Measurements from ENCODE around the gene GNAZ.
A peak's percentile ranks its signal among the peaks of the same experiment; 100 is the strongest.

Gene GNAZ

DNA sequence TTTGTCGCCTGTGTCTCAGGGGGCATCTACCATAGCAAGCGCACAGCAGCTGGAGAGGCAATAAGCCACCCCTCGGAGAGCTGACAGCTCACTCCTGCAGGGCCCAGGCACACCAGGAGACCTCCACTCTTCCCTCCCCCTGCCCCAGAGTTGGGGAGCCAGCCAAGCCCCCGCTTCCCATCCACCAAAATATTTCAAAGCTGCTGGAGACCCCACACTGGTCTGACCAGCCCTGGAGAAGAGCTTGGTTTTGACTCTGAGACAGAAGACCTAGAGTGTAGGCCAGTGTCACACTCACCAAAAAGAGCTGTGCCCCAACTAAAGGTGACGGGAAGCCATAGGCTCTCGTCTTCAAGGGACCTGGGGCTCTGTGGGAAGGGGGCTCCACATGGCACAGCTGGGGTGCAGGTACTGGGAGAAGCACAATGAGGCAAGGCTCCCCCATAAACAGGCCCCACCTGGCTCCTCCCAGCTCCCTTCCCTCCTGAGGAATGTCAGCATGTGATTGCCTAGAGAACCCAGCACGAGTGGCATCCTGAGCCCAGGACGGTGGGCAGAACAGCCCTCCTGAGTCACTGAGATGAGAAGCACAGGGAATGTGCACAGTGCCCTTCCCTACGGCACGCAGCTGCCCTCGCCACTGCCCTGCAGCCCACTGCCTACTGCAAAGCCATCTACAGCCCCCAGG lies 5.8 kb upstream of the GNAZ start:
- DNase-seq (ENCODE audit: low spot score) = peak; percentile 52

DNA sequence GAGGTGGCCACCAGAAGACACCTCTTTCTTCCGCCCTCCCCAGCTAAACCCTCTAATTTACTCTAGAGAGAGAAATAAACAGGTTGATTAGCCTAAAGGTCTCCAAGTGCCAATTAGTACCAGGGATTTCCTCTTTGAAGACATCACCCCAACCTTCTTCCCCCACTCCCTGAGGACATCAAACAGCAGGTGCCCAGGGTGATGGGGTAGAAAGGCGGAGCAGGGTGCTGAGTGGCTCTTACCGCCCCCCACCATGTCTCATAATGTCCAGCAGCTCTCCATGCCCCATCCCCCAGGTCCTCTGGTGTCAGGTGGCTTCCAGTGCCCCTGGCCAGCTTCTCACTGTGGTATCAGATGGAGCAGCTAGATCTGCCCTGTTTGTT lies 5.3 kb upstream of the GNAZ start:
- no peak for DNase-seq (ENCODE audit: low spot score)

DNA sequence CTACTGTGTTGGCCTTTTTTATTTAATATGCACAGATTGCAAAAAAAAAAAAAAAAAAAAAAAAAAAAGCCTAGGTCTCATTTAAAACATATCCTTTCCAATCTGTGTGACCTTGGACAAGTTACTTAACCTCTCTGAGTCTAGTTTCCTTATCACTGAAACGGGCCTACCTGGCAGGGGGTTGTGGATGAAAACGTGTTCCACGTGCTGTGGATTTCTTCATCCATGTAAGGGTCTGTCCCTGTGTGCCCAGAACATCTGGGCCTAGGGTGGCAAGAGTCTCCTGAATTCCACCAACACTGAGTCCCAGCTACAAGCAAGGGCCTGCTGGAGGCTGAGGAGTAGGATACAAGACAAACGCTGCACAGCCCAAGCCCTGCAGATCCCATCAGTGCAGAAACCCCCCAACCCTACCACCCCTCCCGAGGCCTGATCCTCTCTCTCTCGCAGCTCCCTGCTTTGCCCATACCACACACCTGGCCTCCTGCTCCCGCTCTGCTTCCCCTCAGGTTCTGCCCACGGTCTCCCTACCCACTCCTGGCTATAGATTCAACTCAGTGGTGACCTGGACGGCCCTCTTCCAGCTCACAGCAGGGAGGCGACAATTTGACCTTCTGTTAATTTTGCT lies 4.7 kb upstream of the GNAZ start:
- no peak for DNase-seq (ENCODE audit: low spot score)

DNA sequence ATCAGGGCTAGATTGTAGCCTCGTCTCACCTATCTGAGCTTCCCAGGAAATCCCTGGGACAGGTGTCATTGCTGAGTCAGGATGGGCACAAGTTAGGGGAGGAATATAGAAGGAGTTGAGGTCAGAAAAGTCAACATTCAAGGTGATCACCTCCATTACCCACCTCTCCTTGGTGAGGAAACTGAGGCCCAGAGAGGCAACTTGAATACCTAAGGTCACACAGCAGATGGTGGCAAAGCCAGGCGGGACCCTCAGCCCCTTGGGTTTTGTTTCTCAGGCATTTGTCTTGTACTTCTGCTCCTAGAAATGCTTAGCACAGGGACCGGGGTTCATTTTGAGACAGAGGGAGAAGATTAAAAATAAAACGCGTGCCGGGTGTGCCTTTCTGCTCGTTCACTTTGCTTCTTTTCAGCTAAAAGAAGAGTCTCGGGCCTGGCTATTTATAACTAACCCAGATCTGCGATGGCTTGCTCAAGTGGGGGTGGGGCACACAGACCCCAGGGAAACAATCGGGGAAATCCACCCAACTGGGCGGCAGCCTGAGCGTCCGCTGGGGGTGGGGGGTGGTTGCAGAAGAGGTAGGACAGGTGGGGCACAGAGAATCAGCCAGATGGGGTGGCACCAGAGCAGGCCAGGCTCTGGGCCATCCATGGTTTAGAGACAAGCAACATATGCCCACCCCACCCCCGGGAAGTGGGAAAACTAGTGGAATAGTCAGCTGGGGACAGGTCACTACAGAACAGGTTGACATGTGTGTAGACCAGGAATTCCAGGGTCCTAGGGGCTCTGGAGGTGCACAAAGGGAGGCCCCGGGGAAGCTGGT lies 3.9 kb upstream of the GNAZ start:
- DNase-seq (ENCODE audit: low spot score) = no peak

DNA sequence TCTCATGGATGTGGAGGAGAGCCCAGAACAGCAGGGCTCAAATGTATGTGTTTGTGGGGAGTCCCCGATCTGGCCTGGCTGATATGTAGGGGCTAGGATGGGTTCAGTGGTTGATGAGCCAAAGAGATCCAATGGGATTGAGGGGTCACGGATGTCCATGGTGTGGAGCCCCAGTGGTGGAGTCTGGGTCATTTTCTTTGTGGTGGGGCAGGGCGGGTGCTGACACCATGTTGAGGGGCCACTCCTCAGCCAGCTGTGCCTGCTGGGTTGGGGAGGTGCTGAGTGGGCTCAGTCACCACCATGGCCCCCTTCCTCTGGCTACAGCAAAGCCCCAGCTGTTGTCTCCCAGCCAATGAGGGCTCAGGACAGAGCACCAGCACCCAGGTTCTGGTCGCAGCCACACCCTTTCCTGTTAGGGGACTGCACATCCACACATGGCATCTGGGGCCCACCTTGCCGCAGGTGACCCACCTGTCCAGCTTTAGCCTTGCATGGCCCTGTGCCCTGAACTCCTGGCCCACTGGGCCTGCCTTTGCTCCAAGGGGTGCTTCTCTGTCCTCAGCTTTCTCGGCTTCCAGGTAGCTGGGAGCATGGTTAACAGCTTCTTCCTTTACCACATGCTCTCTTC lies 3.2 kb upstream of the GNAZ start:
- no peak for DNase-seq (ENCODE audit: low spot score)

DNA sequence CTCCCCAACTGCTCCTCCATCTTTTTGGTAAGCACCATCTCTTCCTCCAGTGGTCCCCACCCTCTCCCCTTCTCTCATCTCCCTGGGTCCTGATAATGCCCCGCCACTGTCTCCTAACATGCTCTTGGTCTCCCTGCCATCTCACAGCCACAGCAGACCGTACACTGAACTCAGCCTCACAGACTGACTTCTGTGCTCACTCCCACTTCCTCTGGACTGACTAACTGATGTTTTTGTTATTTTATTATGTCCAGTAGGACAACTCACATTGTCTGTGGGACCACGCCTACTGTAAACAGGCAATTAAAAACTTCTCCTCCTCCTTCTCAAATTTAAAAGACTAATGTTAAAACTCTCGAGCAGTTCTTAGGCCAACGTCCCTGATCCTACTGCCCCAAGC lies 2.6 kb upstream of the GNAZ start:
- DNase-seq (ENCODE audit: low spot score) = no peak

DNA sequence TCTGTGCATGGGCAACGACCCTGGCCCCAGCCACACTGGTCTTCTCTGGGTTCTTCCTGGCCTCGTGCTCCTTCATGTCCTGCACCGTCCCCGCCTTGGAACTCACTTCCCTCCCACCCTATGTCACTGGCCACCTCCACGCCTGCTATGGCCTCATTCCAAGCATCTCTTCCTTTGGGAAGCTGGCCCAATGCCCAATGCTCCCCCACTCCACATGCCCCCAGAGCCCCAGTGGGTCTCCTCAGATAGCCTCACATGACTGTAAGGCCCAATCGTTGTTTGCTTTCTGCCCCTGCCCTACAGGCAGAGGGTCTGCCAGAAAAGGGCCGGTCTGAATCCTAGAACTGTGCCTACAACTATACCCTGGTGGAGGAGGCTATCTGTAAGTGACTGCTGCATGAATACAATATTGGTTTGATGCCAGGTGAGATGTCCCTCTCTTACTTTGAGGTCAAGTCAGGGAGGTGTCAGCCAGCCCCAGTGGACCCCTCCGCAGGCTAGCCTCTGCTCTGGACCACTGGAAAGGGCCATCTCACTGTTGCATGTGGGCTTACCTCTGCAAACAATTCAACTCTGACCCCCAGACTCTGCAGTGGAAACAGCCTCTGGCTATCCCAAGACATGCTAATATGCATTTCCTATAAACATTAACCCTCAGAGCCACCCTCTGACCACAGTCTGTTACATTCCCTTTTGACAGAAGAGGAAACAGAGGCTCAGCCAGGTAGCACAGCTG lies 2.1 kb upstream of the GNAZ start:
- DNase-seq (ENCODE audit: low spot score) = no peak

DNA sequence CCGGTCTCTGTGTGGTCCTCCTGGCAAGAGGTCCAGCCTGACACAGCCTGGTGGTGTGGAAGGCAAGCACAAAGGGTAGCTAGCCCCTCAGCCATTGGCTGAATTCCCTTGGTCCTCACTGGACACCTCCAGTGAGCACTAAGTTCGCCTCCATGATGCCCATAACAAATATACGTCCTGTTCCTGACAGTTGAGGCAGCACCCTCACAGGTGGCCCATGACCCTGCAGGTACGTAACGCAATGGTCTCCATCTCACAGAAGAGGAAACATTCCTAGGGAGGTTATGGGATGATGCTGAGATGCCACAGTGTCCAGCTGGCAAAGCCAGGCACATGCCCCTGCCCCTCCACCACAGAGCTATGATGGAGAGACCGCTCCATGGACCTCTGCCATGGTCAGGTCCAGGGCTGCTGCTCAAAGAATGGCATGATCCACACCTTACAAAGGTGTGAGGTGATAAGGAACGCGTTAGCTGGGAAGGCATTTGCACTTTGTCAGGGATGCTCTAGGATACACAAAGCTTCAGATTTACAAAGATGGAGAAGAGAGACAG lies 1.4 kb upstream of the GNAZ start:
- DNase-seq (ENCODE audit: low spot score) = no peak

DNA sequence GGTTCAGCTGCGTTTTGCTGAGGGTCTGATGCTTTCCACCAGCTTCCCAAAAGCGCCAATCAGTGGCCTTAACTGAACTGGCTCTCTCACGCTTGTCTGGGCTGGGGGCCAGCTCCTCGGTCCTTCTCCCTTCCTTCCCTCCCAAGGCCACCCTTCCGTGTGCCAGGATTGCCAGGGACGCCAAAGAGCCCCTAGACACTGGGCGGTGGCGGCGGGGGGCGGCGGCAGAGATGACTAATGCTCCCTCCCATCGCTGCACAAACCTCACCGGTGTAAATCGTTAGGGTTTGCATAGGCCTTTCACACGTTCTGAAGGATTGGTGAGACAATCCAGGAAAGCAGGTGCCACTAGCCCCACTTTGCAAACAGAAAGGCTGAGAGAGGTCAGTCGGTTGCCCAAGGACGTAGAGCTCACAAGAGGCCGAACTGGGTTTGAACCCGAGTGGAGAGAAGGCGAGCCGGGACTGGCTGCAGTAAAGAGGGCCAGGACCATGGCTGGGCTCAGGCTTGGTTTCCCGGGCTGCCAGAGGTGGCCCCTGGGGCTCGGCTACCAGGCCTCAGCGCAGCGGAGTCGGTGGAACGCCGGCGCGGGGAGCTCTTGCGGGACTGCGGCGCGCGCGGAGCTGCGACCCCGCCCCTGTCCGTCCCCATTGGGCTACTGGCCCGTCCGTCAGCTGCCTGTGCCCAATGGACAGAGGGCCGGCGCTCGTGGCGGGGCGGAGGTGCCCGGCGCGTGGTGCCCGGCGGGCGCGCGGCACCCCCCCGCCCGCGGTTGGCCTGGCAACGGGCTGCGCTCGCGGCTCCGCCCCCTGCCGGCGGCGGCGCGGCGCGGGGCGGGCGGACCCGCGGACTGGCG lies 589 bp upstream of the GNAZ start:
- DNase-seq (ENCODE audit: low spot score) = peak; percentile 86

DNA sequence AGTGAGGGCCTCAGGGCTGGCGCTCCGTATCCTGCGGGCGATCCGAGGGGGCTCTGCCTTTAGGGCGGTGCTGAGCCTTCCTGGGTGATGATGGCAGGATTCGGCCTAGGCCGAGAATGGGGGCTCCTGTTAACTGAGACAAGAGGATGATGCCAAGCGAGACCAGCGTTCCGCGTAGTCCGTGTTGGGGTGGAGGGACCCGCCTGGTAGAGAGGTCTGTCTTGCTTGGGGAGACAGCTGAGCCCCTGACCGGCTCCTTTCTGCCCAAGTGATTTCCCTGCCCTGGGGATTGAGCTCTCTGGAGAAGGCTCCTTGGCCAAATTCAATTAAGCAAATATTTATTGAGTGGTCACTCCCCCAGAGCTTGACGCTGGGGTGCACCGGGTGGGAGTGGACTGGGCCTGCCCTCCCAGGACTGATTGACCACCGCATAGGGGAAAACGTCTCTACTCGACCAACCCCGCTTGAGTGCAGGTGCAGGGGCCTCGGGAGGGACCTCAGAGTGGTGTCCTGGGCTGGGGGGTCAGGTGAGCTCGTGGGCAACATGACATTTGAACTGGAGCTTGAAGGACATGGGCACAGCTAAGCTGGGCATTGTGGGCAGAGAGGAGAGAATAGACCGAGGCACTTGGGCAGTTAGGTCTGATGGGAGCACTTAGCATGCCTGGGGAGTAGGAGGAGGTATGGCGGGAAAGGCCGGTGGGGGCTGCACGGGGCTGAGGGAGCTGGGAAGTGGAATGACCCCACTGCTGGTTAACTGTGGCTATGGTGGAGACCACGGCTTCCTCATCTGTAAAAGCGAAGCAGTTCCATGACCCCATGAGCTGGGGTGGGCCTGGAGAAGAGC lies 1.1 kb downstream of the GNAZ start:
- DNase-seq (ENCODE audit: low spot score) = no peak

DNA sequence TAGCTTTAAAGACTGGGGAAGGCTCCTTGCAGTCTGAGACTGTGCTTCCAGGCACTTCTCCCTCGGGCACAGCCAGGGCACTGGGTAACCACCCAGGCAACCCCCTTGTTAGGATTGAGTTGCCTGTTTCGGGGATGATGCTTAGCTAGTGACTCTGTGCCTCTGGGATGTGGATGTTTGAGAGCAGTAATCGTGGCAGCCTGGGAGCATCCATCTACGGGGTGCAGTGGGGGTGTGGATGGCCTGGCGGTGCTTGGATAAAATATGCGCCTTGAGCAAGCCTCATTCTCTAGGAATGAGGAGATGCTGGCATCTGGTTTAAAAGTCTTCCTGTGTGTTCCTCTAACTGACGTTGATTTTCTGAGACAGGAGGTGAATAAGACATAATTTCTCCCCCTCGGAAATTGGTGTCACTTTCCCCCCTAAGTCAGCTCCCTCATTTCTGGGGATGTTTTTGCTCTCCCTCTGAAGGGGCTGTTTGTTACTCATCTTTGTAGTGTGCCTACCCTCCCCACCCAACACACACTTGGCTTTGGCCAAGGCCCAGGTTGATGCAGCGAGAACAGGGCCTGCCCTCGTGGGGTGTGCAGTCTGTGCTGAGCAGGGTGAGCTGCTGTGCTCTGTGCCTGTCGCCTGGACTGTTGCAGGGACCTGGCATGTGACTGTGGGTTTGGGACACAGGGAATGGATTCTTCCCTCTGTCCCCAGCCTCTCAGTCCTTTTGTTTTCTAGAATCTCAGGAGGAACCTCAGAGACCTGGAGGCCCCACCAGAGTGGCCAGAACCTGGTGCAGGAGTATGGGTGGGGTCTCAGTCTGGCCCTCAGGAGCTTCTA lies 2.0 kb downstream of the GNAZ start:
- no peak for DNase-seq (ENCODE audit: low spot score)

DNA sequence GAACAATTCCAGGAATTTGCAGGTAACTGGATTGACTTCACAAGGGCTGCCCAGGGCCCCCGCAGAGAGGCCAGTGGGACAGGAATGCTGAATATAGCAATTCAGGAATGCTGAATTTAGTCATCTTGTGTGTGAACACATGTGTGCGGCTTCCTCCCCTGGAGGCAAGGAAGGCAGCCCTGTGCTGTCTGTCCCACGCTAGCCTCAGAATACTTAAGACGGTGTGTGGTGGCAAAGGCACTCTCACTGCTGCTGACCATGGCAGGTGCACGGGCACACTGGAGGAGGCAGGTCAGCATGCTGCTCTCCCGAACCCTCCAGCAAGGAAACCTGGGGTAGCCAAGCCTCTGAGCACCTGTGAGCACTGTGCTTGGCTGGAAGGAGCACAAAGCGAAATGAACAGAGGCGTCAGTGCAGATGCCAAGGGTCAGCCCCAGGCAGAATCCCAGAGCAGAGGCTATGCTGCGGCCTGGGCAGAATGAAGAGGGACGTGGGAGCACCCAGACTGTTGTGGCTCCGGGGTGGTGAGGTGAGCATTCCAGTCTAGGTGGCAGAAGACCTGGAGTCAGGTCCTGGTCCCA lies 2.7 kb downstream of the GNAZ start:
- DNase-seq (ENCODE audit: low spot score) = no peak

DNA sequence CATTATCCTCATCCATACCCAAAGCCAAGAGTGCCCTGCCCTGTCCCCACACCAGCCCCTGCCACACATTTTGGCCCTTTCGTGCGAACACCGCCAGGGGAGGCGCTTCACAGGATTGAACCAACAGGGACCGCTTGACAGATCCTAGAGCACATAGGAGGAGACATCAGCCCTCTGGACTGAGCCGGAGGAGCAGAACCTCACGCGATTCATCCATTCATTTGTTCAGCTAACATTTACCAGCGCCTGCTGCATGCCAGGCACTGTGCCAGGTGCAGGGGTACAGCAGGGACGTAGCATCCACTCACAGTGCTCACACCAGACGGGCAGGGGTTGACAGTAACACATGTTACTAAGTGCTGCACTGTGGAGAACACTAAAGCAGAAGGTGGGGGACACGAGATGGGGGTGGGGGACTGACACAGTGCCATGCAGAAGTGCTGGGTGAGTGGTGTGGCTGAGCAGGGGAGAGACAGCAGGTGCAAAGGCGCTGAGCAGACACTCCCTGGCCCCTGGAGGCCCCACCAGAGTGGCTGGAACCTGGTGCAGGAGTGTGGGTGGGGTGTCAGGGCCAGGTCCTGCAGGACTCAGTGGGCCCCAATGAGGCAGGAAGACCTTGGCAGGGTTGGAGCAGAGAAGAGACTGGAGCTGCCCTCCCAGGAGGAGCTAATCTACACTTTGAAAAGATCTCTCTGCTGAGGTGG lies 3.4 kb downstream of the GNAZ start:
- no peak for DNase-seq (ENCODE audit: low spot score)

DNA sequence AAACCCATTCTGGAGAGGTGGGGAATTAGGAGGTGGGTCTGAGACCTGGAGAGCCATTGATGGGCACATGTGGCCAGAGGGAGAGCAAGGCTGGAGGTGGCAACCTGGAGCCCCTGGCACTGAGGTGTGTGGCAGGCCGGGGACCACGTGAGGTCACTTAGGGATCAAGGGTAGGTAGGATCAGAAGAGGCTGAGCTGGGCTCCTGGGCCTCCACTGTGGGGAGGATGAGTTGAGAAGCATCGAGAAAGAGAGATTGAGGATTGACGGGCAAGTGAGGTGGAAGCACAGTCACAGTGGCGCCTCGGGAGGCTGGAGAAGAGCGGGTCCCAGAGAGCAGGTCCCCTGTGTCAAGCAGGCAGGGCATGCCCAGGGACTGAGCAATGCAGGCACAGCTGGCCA lies 4.1 kb downstream of the GNAZ start:
- DNase-seq (ENCODE audit: low spot score) = no peak

DNA sequence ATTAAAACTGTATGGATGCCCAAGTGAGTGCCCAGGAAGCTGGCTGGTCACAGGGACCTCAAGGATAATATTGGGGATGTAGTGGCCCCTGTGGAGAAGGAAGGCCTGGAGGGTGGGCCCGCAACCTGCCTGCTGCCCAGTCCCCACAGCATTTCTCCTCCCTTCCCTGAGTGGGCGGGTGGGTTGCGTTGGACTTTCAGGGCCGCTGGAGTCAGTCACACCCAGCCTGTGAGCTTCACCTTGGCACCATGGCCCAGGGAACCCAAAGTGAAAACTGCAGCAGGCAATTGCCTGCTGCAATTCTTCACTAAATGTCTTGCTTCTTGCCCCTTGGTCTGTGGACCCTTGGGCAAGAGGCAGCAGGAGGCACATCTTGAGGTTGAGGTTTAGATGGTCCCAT lies 4.7 kb downstream of the GNAZ start:
- no peak for DNase-seq (ENCODE audit: low spot score)

DNA sequence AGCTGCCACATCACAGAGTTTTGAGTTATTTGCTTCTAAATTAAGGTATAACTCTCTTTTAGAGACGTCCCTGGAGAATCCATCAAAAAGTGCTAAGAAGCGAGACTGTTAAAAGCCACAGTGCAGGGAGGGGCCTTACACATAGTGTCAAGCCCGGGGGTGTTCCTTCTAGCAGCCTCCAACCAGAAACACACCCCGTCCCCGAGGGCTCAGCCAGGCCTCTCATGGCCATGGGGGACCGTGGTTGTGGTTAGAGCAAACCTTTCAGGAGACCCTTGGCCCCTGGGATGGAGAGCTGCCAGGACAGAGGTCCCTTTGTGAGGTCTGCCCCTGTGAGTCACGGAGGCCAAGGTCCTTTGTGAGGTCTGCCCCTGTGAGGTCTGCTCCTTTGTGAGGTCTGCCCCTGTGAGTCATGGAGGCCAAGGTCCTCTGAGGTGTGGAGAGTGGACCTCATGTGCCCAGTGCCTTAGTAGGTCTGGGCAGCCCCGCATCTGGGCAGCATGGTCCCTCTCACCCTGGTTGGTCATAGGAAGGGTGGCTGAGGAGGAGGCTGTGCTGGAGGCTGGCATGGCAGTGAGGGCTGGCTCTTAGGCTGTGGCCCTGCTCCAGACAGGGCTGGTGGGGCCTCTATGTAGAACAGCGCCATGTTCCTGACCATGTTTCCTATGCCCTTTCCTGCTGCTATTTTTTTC lies 5.4 kb downstream of the GNAZ start:
- peak; percentile 80 for DNase-seq (ENCODE audit: low spot score)

DNA sequence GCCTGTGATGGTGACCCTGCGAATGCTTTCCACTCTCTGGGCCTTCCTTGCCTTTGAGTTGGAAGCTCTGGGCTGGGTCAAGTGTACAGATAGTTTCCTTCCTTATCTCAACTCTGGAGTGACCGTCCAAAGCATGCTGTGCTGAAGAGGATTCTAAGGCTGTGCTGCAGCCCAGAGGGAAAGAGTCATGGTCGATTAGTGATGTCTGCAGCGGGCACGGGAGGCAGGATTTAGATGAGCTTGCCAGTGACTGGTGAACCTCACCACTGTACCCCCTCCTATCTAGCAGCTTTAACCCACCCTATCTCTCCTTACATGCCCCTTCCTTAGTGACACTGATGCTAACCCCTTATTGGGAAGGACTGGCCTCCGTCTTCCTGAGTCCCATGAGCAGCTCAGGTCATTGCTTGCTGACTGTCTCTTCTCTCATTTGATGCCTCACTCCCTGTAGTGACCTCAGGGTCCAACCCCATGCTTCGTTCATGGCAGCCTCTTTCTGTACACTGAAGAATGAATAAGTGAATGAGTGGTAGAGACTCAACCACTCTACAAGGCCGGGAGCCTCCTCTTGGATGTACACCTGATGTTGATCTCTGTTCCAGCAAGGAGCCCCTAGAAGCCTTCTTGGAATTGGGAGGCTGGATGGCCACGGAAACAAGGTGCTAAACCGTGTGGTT lies 6.7 kb downstream of the GNAZ start:
- no peak for DNase-seq (ENCODE audit: low spot score)
